IMR-90 (cell line): Measurements from ENCODE around the gene C15orf39. TPM values are rescaled to one million over a fixed set of nuclear protein-coding genes. Genes with fewer than 3 reads are reported as not detected.

Source experiments
- ATAC-seq: fragments of 200-7000 bp; cut with Tn5 transposase; 2 replicates; pipeline ENCODE4 v1.9.1; 2020; ENCODE audit warnings: low read depth, mild to moderate bottlenecking, moderate library complexity
- BruUV-seq: library from RNA; stranded (reverse); fragments of 400-500 nt; replicated peaks from 2 replicates; lab custom pipeline; 2021; lab: Mats Ljungman, UMichigan
- CTCF ChIA-PET: fragments of 300-600 bp; formaldehyde crosslinking; extraction: SDS; loops from one replicate; lab custom pipeline; 2021; ENCODE audit warnings: antibody characterized with exemption; lab: Yijun Ruan, JAX
- POLR2A ChIA-PET: fragments of 300-600 bp; sonication (Branson Sonifier 250); formaldehyde crosslinking; loops from one replicate; lab custom pipeline; 2022; ENCODE audit warnings: antibody characterized with exemption; ENCODE audit not compliant: unreplicated experiment; lab: Charles Lee
- DNase-seq: peaks from one replicate; pipeline ENCODE4 v3.0.0; 2013
- H2AFZ ChIP-seq: replicated peaks from 2 replicates; pipeline ENCODE3; 2013; ENCODE audit warnings: low read length, mild to moderate bottlenecking; ENCODE audit not compliant: poor library complexity
- H2AK5ac ChIP-seq: 2 replicates; pipeline ENCODE4 v1.6.1; 2013; ENCODE audit warnings: low read depth, low read length, inconsistent platforms
- H2AK9ac ChIP-seq: replicated peaks from 2 replicates; pipeline ENCODE3; 2013; ENCODE audit warnings: mild to moderate bottlenecking, low read depth, low read length, moderate library complexity; ENCODE audit not compliant: poor library complexity
- H2BK120ac ChIP-seq: 2 replicates; pipeline ENCODE4 v1.6.1; 2013; ENCODE audit warnings: low read depth, low read length, inconsistent platforms
- H2BK15ac ChIP-seq: 3 replicates; pipeline ENCODE4 v1.6.1; 2013; ENCODE audit warnings: low read depth, low read length, inconsistent platforms
- H2BK20ac ChIP-seq: 2 replicates; pipeline ENCODE4 v1.6.1; 2013; ENCODE audit warnings: low read depth, mild to moderate bottlenecking, inconsistent platforms, low read length, moderate library complexity
- H2BK5ac ChIP-seq: 2 replicates; pipeline ENCODE4 v1.6.1; 2013; ENCODE audit warnings: mild to moderate bottlenecking, low read depth, low read length, inconsistent platforms; ENCODE audit not compliant: poor library complexity, severe bottlenecking
- H3K14ac ChIP-seq: replicated peaks from 2 replicates; pipeline ENCODE4 v1.6.1; 2013; ENCODE audit warnings: low read depth, low read length, inconsistent platforms
- H3K18ac ChIP-seq: 2 replicates; pipeline ENCODE4 v1.6.1; 2013; ENCODE audit warnings: low read depth, low read length, control low read depth
- H3K23ac ChIP-seq: 2 replicates; pipeline ENCODE4 v1.6.1; 2013; ENCODE audit warnings: low read depth, low read length, inconsistent platforms
- H3K27ac ChIP-seq: 2 replicates; pipeline ENCODE4 v1.5.1; 2013; ENCODE audit warnings: mild to moderate bottlenecking, control low read depth, low read length; ENCODE audit not compliant: insufficient read depth
- H3K27me3 ChIP-seq: 2 replicates; pipeline ENCODE4 v1.6.1; 2013; ENCODE audit warnings: low read length; ENCODE audit not compliant: control insufficient read depth, insufficient read depth
- H3K36me3 ChIP-seq: 2 replicates; pipeline ENCODE4 v1.6.1; 2013; ENCODE audit warnings: low read length, mixed read lengths; ENCODE audit not compliant: control insufficient read depth, insufficient read depth
- H3K4ac ChIP-seq: 2 replicates; pipeline ENCODE4 v1.6.1; 2013; ENCODE audit warnings: low read depth, low read length, inconsistent platforms
- H3K4me1 ChIP-seq: 2 replicates; pipeline ENCODE4 v1.6.1; 2013; ENCODE audit warnings: low read length, mixed read lengths; ENCODE audit not compliant: control insufficient read depth, insufficient read depth
- H3K4me2 ChIP-seq: 2 replicates; pipeline ENCODE4 v1.6.1; 2013; ENCODE audit warnings: low read depth, mild to moderate bottlenecking, control low read depth, low read length, moderate library complexity
- H3K4me3 ChIP-seq: 2 replicates; pipeline ENCODE4 v1.5.1; 2013; ENCODE audit warnings: low read depth, mild to moderate bottlenecking, control low read depth, low read length, moderate library complexity; ENCODE audit not compliant: insufficient read depth
- H3K56ac ChIP-seq: 2 replicates; pipeline ENCODE4 v1.6.1; 2013; ENCODE audit warnings: low read length, inconsistent platforms; ENCODE audit not compliant: insufficient read depth; ENCODE audit errors: extremely low read depth
- H3K79me1 ChIP-seq, 2 experiments: 2 replicates each; pipeline ENCODE4 v1.6.1; 2013; ENCODE audit warnings: low read length in 2 of 2, inconsistent platforms in 1 of 2, low read depth in 1 of 2
- H3K9ac ChIP-seq: 2 replicates; pipeline ENCODE4 v1.6.1; 2013; ENCODE audit warnings: low read depth, low read length, control low read depth
- H3K9me1 ChIP-seq: 2 replicates; pipeline ENCODE4 v1.6.1; 2013; ENCODE audit warnings: low read length, inconsistent platforms; ENCODE audit not compliant: insufficient read depth
- H3K9me3 ChIP-seq: 2 replicates; pipeline ENCODE4 v1.6.1; 2013; ENCODE audit warnings: low read length; ENCODE audit not compliant: control insufficient read depth, insufficient read depth
- H4K20me1 ChIP-seq: 2 replicates; pipeline ENCODE4 v1.6.1; 2013; ENCODE audit warnings: low read length, inconsistent platforms; ENCODE audit not compliant: insufficient read depth
- H4K5ac ChIP-seq: 2 replicates; pipeline ENCODE4 v1.6.1; 2013; ENCODE audit warnings: mild to moderate bottlenecking, low read depth, low read length, control low read depth
- H4K8ac ChIP-seq, 2 experiments: 2 replicates each; pipeline ENCODE4 v1.6.1; 2013; ENCODE audit warnings: low read depth in 2 of 2, low read length in 2 of 2, control low read depth in 1 of 2, inconsistent platforms in 1 of 2
- H4K91ac ChIP-seq: 2 replicates; pipeline ENCODE4 v1.6.1; 2013; ENCODE audit warnings: low read depth, low read length, inconsistent platforms; ENCODE audit not compliant: insufficient read depth
- MAZ ChIP-seq: IDR thresholded peaks from 2 replicates; pipeline ENCODE4 v1.6.1; 2012; ENCODE audit warnings: low read depth, mild to moderate bottlenecking, low read length, improper control_type of control experiment, moderate library complexity, borderline replicate concordance
- WGBS, 2 experiments: methylation state at CpG; one replicate each; pipeline versions ENCODE4 v1.1.5 to v1.1.7; 2013; ENCODE audit warnings: missing lambda C conversion rate in 2 of 2; ENCODE audit not compliant: insufficient read length in 1 of 2; ENCODE audit errors: extremely low coverage in 2 of 2; 5-methylcytosine and 5-hydroxymethylcytosine counted together
- dilution Hi-C: fragments of 300-500 bp; cut with HindIII; formaldehyde crosslinking; loops from one replicate; pipeline ENCODE4 v1.14.3; 2018; ENCODE audit warnings: low sequenced_read_pairs; ENCODE audit not compliant: unreplicated experiment
- in situ Hi-C: fragments of 300-500 bp; cut with MboI; formaldehyde crosslinking; loops from 3 replicates; pipeline ENCODE4 v1.14.3; 2019; ENCODE audit warnings: low sequenced_read_pairs, inconsistent platforms, mixed read lengths
- intact Hi-C: fragments of 100-400 bp; cut with micrococcal nuclease; formaldehyde crosslinking; loops from 2 replicates; pipeline ENCODE4 v1.10.0; 2022
- polyA plus RNA-seq, 3 experiments: library from polyadenylated mRNA; depleted of rRNA; stranded (reverse); fragments of >200 nt; gene quantifications; 2 replicates each; pipeline ENCODE4 v1.2.3, GENCODE V29; 2012; ENCODE audit warnings: low replicate concordance in 1 of 3
- total RNA-seq: library from RNA; depleted of rRNA; stranded (reverse); fragments of >200 nt; gene quantifications from 2 replicates; pipeline ENCODE4 v1.2.3, GENCODE V29; 2012

C15orf39 gene
- total and polyA plus RNA-seq, 2 of the 4 experiments (the other 2 are of a cell fraction): 1.3 to 5.7 TPM

DNA sequence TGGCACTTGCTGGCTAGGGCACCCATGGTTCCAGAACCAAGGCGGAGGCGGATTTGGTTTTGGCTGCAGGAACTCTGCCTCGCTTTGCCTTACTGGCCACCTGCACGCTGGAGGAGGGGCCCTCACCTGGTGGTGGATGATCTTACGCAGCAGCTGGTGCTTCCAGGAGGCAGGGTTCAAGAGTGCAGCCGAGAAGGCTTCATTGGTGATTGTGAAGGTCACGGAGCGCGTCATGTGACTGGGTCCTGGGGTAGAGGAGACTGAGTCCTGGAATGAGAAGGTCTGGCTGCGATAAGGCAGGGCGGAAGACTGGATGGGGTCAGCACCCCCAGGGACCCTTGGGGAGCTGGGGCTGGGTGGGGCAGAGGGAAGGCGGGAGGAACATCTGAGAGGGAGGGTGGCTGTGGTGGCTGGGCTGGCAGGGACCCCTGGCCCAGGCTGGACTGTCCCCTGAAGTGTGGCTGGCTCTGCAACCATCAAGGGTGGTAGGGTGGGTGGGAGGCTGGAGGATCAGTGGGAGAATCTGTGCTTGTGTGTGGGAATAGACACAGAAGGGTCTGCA lies 30.7 kb downstream of the C15orf39 start:
- CTCF ChIA-PET: no interaction called here
- Histone ChIP-seq H2BK5ac (no peak overlapping the region), H4K91ac (no peak overlapping the region), H3K9me3 (no peaks in the 10 kb centered on the region), H3K9me1 (no peaks in the 10 kb centered on the region), H3K56ac (no peak overlapping the region), H2BK20ac (no peak overlapping the region), H2AK5ac (no peak overlapping the region), H3K4me2 (no peak overlapping the region), H3K4ac (no peak overlapping the region), H4K5ac (no peak overlapping the region), H3K27me3 (peaks cover 74% of the 10 kb centered on the region), H3K9ac (no peak overlapping the region), H3K18ac (no peak overlapping the region), H2AFZ (no peak overlapping the region), H3K27ac (no peak overlapping the region), H3K4me3 (no peak overlapping the region), H3K23ac (no peak overlapping the region), H3K36me3 (no peaks in the 10 kb centered on the region), H3K4me1 (no peaks in the 10 kb centered on the region), H2BK15ac (no peak overlapping the region), H3K79me1 (no peaks in the 10 kb centered on the region), H4K20me1 (no peaks in the 10 kb centered on the region), H3K14ac (no peak overlapping the region), H2AK9ac (no peak overlapping the region), H2BK120ac (no peak overlapping the region), H4K8ac (no peak overlapping the region)
- POLR2A ChIA-PET: no interaction called here
- intact Hi-C loops (no loop called here), dilution Hi-C loops (no loop called here), in situ Hi-C loops (no loop called here)
- no TSS peak for BruUV-seq
- 80% methylated on average over 5 of the region's 12 CpGs; no CpG with 5 or more reads in 1 of the 2 experiments for WGBS, 2 experiments
- DNase-seq (no peak), ATAC-seq (no peak)
- no peak for TF ChIP-seq MAZ
